Stomach smooth muscle (tissue), 2 donors: Measurements from ENCODE around the gene UBTD2.

ENCODE experiments used
- H3K27ac ChIP-seq: one replicate; pipeline ENCODE4 v1.7.0; 2013; ENCODE audit warnings: mild to moderate bottlenecking, low read length, inconsistent platforms
- H3K27me3 ChIP-seq, 2 donors: one replicate each; pipeline ENCODE4 v1.7.0; 2013; ENCODE audit warnings: low read length in 2 of 2; ENCODE audit not compliant: insufficient read depth in 2 of 2, control insufficient read depth in 1 of 2
- H3K36me3 ChIP-seq, 2 donors: one replicate each; pipeline ENCODE4 v1.7.0; 2013; ENCODE audit warnings: low read length in 2 of 2; ENCODE audit not compliant: control insufficient read depth in 2 of 2, insufficient read depth in 2 of 2
- H3K4me1 ChIP-seq: one replicate; pipeline ENCODE4 v1.7.0; 2013; ENCODE audit warnings: low read length; ENCODE audit not compliant: control insufficient read depth, insufficient read depth
- H3K4me3 ChIP-seq, 2 donors: one replicate each; pipeline ENCODE4 v1.7.0; 2013; ENCODE audit warnings: low read length in 2 of 2
- H3K9ac ChIP-seq, 2 donors: one replicate each; pipeline ENCODE4 v1.7.0; 2013; ENCODE audit warnings: low read length in 2 of 2, mild to moderate bottlenecking in 1 of 2
- H3K9me3 ChIP-seq, 2 donors: one replicate each; pipeline ENCODE4 v1.7.0; 2013; ENCODE audit warnings: low read length in 2 of 2; ENCODE audit not compliant: control insufficient read depth in 2 of 2
- donor health status: healthy.
- donor health status: Pancreatic carcinoma.

The UBTD2 gene

GRCh38 chr5:172278356-172278755 is 5.2 kb downstream of the UBTD2 start:
- Histone ChIP-seq H3K9me3 (no peaks in the 10 kb centered on the region), H3K9ac (no peak overlapping the region), H3K4me3 (no peak overlapping the region), H3K27ac (no peak overlapping the region), H3K4me1 (no peaks in the 10 kb centered on the region), H3K36me3 (no peaks in the 10 kb centered on the region), H3K27me3 (no peaks in the 10 kb centered on the region)

DNA sequence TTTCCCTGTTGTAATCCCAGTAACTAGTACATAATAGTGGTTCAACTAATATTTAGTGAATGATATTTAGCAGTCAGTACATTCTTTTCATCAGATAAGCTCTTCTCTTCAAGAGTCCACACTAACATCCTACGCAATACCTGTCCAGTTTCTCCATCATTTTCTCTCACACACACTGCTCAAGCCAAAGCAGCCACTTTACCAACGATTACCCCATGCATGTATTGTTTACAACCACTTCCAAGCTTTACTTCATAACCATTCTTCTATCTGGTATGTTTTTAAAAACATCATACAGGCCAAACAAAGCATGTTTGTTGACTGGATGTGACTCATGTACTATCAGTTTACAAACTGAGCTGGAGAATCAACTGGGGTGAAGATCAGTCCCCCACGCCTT is 7.3 kb downstream of the UBTD2 start:
- no peaks in the 10 kb centered on the region for H3K9me3 ChIP-seq
- H3K27me3 ChIP-seq, result no peaks in the 10 kb centered on the region
- no peak overlapping the region for H3K9ac ChIP-seq
- H3K4me1 ChIP-seq, result no peaks in the 10 kb centered on the region
- H3K4me3 ChIP-seq, result no peak overlapping the region
- no peaks in the 10 kb centered on the region for H3K36me3 ChIP-seq
- H3K27ac ChIP-seq, result no peak overlapping the region

GRCh38 chr5:172274951-172275753 is 8.4 kb downstream of the UBTD2 start:
- H3K9ac ChIP-seq, result no peak overlapping the region
- no peaks in the 10 kb centered on the region for H3K27me3 ChIP-seq
- no peaks in the 10 kb centered on the region for H3K9me3 ChIP-seq
- H3K27ac ChIP-seq, result no peak overlapping the region
- H3K36me3 ChIP-seq, result no peaks in the 10 kb centered on the region
- no peak overlapping the region for H3K4me3 ChIP-seq
- H3K4me1 ChIP-seq, result no peaks in the 10 kb centered on the region

DNA sequence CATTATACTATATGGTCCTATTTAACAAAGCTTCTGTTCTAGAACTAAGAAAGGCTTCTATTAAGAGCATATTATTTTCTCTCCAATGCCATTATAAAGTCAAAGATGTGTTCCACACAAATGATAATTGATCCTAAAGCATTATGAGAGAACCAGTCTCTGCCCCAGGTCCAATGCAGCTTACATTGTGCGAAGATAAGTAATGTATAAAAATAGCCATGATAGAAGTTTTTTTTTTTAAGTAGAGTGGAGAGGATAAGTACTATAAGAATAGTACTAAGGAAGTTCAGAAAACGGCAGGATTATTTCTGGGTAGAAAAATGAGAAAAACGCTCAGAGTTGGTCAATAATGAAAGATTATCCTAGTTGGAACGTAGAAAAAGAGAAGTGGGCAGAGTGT is 15.6 kb downstream of the UBTD2 start:
- H3K9me3 ChIP-seq, result no peaks in the 10 kb centered on the region

GRCh38 chr5:172266676-172267092 is 16.9 kb downstream of the UBTD2 start:
- Histone ChIP-seq H3K9me3 (no peaks in the 10 kb centered on the region), H3K27ac (no peak overlapping the region), H3K36me3 (no peaks in the 10 kb centered on the region), H3K27me3 (no peaks in the 10 kb centered on the region), H3K4me3 (no peak overlapping the region), H3K9ac (no peak overlapping the region), H3K4me1 (peaks cover 12% of the 10 kb centered on the region)

More for the DNA sequence above, 15.6 kb downstream of the UBTD2 start:
- no peaks in the 10 kb centered on the region for H3K36me3 ChIP-seq
- no peak overlapping the region for H3K27ac ChIP-seq
- H3K4me3 ChIP-seq, result no peak overlapping the region
- no peaks in the 10 kb centered on the region for H3K27me3 ChIP-seq
- peaks cover 12% of the 10 kb centered on the region for H3K4me1 ChIP-seq
- no peak overlapping the region for H3K9ac ChIP-seq

GRCh38 chr5:172266071-172266675 is 17.4 kb downstream of the UBTD2 start:
- Histone ChIP-seq H3K4me3 (no peak overlapping the region), H3K9ac (no peak overlapping the region), H3K27ac (no peak overlapping the region), H3K36me3 (no peaks in the 10 kb centered on the region), H3K9me3 (no peaks in the 10 kb centered on the region), H3K4me1 (peaks cover 12% of the 10 kb centered on the region), H3K27me3 (no peaks in the 10 kb centered on the region)

- H3K36me3 ChIP-seq, result no peaks in the 10 kb centered on the region
- H3K9ac ChIP-seq, result no peak overlapping the region
- H3K9me3 ChIP-seq, result no peaks in the 10 kb centered on the region
- H3K4me3 ChIP-seq, result no peak overlapping the region
- no peak overlapping the region for H3K27ac ChIP-seq
- peaks cover 12% of the 10 kb centered on the region for H3K4me1 ChIP-seq
- H3K27me3 ChIP-seq, result no peaks in the 10 kb centered on the region
These were observed 18.7 kb downstream of the UBTD2 start for GRCh38 chr5:172264815-172265395.

- no peak overlapping the region for H3K4me3 ChIP-seq
- no peaks in the 10 kb centered on the region for H3K4me1 ChIP-seq
- no peaks in the 10 kb centered on the region for H3K27me3 ChIP-seq
- H3K36me3 ChIP-seq, result peaks cover 4 to 6% of the 10 kb centered on the region in 2 donors
- no peak overlapping the region for H3K9ac ChIP-seq
- H3K27ac ChIP-seq, result no peak overlapping the region
- H3K9me3 ChIP-seq, result peaks cover 3 to 5% of the 10 kb centered on the region in 2 donors
These were observed 28.1 kb downstream of the UBTD2 start for GRCh38 chr5:172255444-172255843.

- peaks cover 4 to 6% of the 10 kb centered on the region in 2 donors for H3K36me3 ChIP-seq
- no peak overlapping the region for H3K9ac ChIP-seq
- no peaks in the 10 kb centered on the region for H3K27me3 ChIP-seq
- no peaks in the 10 kb centered on the region for H3K4me1 ChIP-seq
- H3K4me3 ChIP-seq, result no peak overlapping the region
- H3K27ac ChIP-seq, result no peak overlapping the region
- peaks cover 3 to 5% of the 10 kb centered on the region in 2 donors for H3K9me3 ChIP-seq
These were observed 31.1 kb downstream of the UBTD2 start for GRCh38 chr5:172252501-172252900.

GRCh38 chr5:172251419-172251818 is 32.1 kb downstream of the UBTD2 start:
- H3K36me3 ChIP-seq, result peaks cover 4 to 6% of the 10 kb centered on the region in 2 donors
- no peak overlapping the region for H3K27ac ChIP-seq
- H3K9me3 ChIP-seq, result peaks cover 3 to 5% of the 10 kb centered on the region in 2 donors
- H3K4me1 ChIP-seq, result no peaks in the 10 kb centered on the region
- no peak overlapping the region for H3K9ac ChIP-seq
- H3K27me3 ChIP-seq, result no peaks in the 10 kb centered on the region
- no peak overlapping the region for H3K4me3 ChIP-seq

DNA sequence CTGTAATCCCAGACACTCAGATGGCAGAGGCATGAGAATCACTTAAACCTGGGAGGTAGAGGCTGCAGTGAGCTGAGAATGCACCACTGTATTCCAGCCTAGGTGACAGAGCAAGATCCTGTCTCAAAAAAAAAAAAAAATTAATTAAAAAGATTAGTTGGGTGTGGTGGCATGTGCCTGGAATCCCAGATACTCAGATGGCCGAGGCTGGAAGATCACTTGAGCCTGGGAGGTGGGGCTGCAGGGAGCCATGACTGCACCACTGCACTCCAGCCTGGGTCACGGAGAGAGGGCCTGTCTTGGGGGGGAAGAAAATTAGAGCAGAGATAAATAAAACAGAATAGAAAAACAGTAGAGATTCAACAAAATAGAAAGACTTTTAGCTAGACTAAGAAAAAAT is 34.9 kb downstream of the UBTD2 start:
- Histone ChIP-seq H3K27ac (no peak overlapping the region), H3K4me1 (peaks cover 3% of the 10 kb centered on the region), H3K9ac (no peak overlapping the region), H3K36me3 (no peaks in the 10 kb centered on the region), H3K27me3 (no peaks in the 10 kb centered on the region), H3K9me3 (peaks cover 3 to 5% of the 10 kb centered on the region in 2 donors), H3K4me3 (no peak overlapping the region)
